ENCODE measurements around the gene ALKBH3. TPM values are rescaled to one million over a fixed set of nuclear protein-coding genes. Genes with fewer than 3 reads are reported as not detected.
A peak's percentile ranks its signal among the peaks of the same experiment; 100 is the strongest.

ALKBH3 gene
- total and polyA plus RNA-seq, 2 experiments from 2014 or later = 10.7 to 10.8 TPM

GRCh38 chr11:43948341-43949225, 68.0 kb downstream of the ALKBH3 start:
- Mint-ChIP-seq H3K27me3 (ENCODE audit: insufficient read depth, low read depth, poor library complexity) (peaks cover 45% of the 10 kb centered on the region), H3K4me3 (no peak overlapping the region), H3K36me3 (ENCODE audit: low read depth) (peaks cover under 1% of the 10 kb centered on the region; the same call in 1 of the 3 replicates), H3K4me1 (peaks cover 21% of the 10 kb centered on the region), H3K9me3 (peaks cover under 1% of the 10 kb centered on the region; the same call in 2 of the 3 replicates), H3K27ac (no peak overlapping the region)
- H3K36me3 ChIP-seq (ENCODE audit: insufficient read depth) = no peaks in the 10 kb centered on the region
- H3K27me3 ChIP-seq (ENCODE audit: insufficient read depth) = peaks cover 26% of the 10 kb centered on the region
- peaks cover 5% of the 10 kb centered on the region; the same call in 1 of the 2 replicates for H3K9me2 ChIP-seq (ENCODE audit: insufficient read depth)
- H3F3A ChIP-seq (replicated peaks; ENCODE audit: low read depth) = no peaks in the 10 kb centered on the region
- H2AFZ ChIP-seq = no peak overlapping the region
- no peaks in the 10 kb centered on the region for H4K20me1 ChIP-seq (replicated peaks; ENCODE audit: insufficient read depth)
- TF ChIP-seq ZNF114 (CRISPR knock-in tag; IDR thresholded peaks at IDR 0.05) (no peak), ETS1 (IDR thresholded peaks at IDR 0.05) (no peak), NANOG (IDR thresholded peaks at IDR 0.05; ENCODE audit: borderline replicate concordance) (no peak), CREB1 (CRISPR knock-in tag; IDR thresholded peaks at IDR 0.05; ENCODE audit: low read depth) (no peak), ZNF462 (CRISPR knock-in tag; IDR thresholded peaks at IDR 0.05) (no peak), ZNF331 (CRISPR knock-in tag; IDR thresholded peaks at IDR 0.05; ENCODE audit: low read depth) (no peak), EZH2phosphoT487 (IDR thresholded peaks at IDR 0.05; ENCODE audit: unreplicated experiment) (no peak), POLR2AphosphoS5 (IDR thresholded peaks at IDR 0.05; ENCODE audit: low read depth) (no peak), EZH2 (IDR thresholded peaks at IDR 0.05; ENCODE audit: low read depth, unreplicated experiment) (no peak), JUNB (IDR thresholded peaks at IDR 0.05; ENCODE audit: unreplicated experiment) (no peak)
- DNase-seq (ENCODE audit: low spot score) (no peak), ATAC-seq (peak; percentile 13)
- H3K79me2 ChIP-seq (replicated peaks; ENCODE audit: insufficient read depth) = no peaks in the 10 kb centered on the region
- no peak overlapping the region for H3K27ac ChIP-seq (ENCODE audit: low read depth)
- no peak overlapping the region for H3K4me3 ChIP-seq
- H3K4me2 ChIP-seq = no peak overlapping the region
- peaks cover 9% of the 10 kb centered on the region for H3K4me1 ChIP-seq (ENCODE audit: insufficient read depth)
